OCI-LY1 (cell line): ENCODE measurements around the gene AUP1.

Source experiments
- EZH2 ChIP-seq: fragments of 200-600 bp; sonication (generic), shearing (Covaris generic); IDR thresholded peaks from 2 replicates; pipeline ENCODE4 v1.8.0; 2017; ENCODE audit warnings: borderline replicate concordance, mixed run types, mild to moderate bottlenecking, antibody characterized with exemption, low read length, moderate library complexity, mixed read lengths
- TF ChIP-seq, protein P1 (sequence below): fragments of 200-600 bp; sonication (generic), shearing (Covaris generic); IDR thresholded peaks from 2 replicates; pipeline ENCODE4 v1.5.1; 2017; ENCODE audit warnings: mild to moderate bottlenecking, antibody characterized with exemption, low read length, moderate library complexity, mixed read lengths

GRCh38 chr2:74548900-74549826 lies 19.7 kb upstream of the AUP1 start:
- TF ChIP-seq, protein P1, sequence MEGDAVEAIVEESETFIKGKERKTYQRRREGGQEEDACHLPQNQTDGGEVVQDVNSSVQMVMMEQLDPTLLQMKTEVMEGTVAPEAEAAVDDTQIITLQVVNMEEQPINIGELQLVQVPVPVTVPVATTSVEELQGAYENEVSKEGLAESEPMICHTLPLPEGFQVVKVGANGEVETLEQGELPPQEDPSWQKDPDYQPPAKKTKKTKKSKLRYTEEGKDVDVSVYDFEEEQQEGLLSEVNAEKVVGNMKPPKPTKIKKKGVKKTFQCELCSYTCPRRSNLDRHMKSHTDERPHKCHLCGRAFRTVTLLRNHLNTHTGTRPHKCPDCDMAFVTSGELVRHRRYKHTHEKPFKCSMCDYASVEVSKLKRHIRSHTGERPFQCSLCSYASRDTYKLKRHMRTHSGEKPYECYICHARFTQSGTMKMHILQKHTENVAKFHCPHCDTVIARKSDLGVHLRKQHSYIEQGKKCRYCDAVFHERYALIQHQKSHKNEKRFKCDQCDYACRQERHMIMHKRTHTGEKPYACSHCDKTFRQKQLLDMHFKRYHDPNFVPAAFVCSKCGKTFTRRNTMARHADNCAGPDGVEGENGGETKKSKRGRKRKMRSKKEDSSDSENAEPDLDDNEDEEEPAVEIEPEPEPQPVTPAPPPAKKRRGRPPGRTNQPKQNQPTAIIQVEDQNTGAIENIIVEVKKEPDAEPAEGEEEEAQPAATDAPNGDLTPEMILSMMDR = no peak
- TF ChIP-seq EZH2 = no peak
